Measurements from ENCODE around the gene NAA80.
A peak's percentile ranks its signal among the peaks of the same experiment; 100 is the strongest.

NAA80 gene, protein sequence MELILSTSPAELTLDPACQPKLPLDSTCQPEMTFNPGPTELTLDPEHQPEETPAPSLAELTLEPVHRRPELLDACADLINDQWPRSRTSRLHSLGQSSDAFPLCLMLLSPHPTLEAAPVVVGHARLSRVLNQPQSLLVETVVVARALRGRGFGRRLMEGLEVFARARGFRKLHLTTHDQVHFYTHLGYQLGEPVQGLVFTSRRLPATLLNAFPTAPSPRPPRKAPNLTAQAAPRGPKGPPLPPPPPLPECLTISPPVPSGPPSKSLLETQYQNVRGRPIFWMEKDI

DNA sequence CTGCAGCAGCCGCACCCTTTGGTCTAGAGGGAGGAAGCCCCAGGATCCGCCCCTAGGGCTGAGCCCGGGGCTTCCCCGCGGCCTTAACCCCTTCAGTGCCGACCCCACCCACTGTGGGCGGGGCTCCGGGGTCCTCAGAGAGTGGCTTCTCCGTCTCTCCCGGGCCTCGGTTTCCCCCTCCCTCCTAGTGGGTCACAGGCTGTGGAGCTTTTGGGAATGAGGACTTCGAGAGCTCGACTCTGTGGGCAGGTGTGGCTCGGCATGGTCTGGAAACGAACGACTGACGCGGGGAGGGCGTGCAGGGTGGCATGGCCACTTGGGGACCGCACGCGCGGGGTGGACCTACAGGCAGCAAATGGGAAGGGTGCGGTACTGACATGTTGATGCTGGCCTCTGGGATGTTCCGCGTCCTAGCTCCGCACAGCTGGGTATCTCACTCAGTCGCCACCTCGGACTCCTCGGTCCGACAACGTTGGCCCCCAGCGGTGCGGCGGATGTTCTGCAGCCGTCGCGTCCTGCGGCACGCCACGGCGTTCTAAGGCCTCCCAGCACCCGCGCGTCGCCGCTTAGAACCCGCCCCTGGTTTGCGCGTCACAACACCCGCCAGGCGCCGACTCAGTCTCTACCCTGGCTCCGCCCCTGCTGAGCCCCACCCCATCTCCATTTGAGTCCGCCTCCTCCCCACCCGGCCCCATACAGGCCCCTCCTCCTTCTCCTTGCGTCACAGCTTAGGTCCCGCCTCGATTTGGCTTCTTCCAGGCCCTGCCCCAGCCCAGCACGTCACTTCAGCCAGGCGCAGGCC lies at the start of gene NAA80, which contains the start of gene HYAL3:
NAA80 (minus strand) TSS at position 570 of the 802 bp plus-strand sequence. CDS start 1,942 bp downstream, outside the sequence.
HYAL3 (minus strand) TSS at position 570 of the 802 bp plus-strand sequence. CDS start 3,803 bp downstream, outside the sequence.
- DNase-seq: peak; percentile 92

GRCh38 chr3:50347187-50347813 lies 48.1 kb upstream of the NAA80 start:
- DNase-seq: peak; percentile 50

- DNase-seq: no peak
Measured at GRCh38 chr3:50345586-50346234, 46.5 kb upstream of the NAA80 start, which contains the start of gene ZMYND10. ZMYND10 (minus strand) TSS chr3:50345732; CDS start chr3:50345579, 153 bp downstream.

- DNase-seq: no peak
Measured at GRCh38 chr3:50345008-50345407, 45.8 kb upstream of the NAA80 start.

DNA sequence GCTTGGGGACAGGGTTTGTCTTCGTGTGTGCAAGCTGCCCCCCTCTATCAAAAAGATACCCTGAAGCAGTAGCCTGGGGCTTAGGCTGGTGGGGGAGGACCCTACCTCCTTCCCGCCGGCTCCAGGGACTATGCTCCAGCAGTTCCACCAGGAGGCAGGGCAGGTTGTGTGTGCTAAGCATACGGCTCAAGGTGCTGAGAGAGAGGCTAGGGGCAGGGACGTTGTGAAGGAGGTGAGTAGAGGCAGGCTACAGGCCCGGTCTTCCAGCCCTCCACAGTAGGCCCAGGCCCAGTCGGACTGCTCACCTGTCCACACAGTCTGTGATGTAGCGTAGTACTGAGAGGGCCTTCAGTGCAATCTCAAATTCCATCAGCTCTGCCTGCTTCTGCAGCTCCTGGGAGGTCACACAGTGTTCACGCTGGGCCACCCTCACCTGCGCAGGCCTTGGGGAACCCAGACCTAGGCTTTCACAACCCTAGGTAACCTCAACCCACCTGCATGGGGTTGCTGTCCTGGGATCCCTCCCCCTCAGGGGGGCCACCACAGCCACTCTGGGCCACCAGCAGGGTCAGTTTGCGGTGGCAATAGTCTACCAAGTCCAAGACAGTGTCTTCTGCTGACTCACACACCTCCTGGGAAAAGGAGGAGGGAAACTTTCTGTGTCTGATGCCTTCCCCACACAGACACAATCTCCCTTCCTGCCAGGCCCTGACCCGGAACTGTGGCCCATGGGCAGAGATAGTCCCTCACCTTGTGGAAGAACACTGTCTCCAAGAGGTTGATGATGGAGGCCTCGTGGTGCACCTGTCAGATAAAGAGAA lies 43.8 kb upstream of the NAA80 start:
- DNase-seq: no peak

- no peak for DNase-seq
Measured at GRCh38 chr3:50341996-50342650, 42.9 kb upstream of the NAA80 start.

DNA sequence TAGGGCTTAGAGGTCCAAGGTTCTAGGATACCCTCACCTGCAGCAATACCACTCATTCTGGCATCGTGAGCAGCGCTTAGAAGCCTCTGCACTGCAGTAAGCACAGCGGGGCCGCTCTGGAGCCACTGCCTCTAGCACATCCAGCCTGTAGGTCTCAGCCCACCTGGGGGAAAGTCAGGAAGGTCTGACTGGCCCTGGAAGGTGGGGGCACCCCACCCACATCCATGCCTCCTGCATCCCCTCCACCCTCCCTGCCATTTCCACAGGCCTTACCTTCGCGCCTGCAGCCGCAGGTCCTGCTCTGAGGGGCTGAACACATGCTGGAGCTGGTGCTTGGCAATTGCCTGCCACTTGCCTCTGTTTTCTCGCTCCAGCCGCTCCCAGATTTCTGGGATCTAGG lies 42.3 kb upstream of the NAA80 start:
- DNase-seq: no peak

DNA sequence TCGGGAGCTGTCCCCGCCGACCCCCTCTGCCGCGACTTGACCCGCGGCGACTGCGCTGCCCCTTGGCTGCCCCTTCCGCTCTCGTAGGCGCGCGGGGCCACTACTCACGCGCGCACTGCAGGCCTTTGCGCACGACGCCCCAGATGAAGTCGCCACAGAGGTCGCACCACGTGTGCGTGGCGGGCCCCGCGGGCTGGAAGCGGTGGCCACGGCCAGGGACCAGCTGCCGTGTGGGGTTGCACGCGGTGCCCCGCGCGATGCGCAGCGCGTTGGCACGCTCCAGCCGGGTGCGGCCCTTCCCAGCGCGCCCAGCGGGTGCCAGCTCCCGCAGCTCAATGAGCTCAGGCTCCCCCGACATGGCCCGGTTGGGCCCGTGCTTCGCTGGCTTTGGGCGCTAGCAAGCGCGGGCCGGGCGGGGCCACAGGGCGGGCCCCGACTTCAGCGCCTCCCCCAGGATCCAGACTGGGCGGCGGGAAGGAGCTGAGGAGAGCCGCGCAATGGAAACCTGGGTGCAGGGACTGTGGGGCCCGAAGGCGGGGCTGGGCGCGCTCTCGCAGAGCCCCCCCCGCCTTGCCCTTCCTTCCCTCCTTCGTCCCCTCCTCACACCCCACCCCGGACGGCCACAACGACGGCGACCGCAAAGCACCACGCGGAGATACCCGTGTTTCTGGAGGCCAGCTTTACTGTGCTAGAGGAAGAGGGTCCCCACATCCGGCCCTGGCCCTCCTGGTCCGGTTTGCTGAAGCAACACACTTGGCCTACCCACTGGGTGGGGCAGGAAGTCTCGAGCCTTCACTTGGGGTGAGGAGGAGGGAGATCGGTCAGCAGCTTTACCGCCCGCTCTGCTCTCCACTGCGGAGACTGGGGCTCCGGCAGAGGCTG lies 41.5 kb upstream of the NAA80 start, which contains the start of gene RASSF1:
RASSF1 (minus strand) TSS at position 389 of the 882 bp plus-strand sequence; CDS start at position 358, 31 bp downstream.
- DNase-seq: no peak

GRCh38 chr3:50340147-50340447 lies 40.9 kb upstream of the NAA80 start:
- no peak for DNase-seq

DNA sequence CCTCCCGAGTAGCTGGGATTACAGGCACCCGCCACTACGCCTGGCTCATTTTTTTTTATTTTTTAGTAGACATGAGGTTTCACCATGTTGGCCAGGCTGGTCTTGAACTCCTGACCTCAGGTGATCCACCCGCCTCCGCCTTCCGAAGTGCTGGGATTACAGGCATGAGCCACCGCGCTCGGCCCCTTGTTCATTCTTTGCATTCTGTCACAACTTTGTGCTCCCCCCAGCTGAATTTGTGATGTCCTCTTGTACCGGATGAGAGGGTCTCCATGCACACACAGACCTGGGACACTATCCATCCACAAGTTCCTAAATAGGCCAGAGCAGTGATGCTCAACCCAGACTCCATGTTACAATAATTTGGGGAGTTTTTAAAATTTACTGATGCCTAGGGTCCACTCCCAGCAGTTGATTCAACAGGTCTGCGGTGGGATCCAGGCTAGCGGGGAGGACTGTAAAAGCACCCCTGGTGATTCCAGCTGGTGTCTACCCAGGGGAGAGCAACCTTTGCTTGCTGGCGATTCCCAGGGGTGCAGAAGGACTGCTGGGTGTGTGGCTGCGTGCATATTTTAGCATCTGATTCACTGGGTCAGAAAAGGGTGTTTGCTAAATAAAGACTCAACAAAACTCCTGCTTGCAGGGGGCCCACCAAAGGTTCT lies 40.4 kb upstream of the NAA80 start:
- DNase-seq: no peak

GRCh38 chr3:50338965-50339364 lies 39.8 kb upstream of the NAA80 start:
- no peak for DNase-seq

- peak; percentile 92 for DNase-seq
Measured at GRCh38 chr3:50337175-50337861, 38.1 kb upstream of the NAA80 start.

DNA sequence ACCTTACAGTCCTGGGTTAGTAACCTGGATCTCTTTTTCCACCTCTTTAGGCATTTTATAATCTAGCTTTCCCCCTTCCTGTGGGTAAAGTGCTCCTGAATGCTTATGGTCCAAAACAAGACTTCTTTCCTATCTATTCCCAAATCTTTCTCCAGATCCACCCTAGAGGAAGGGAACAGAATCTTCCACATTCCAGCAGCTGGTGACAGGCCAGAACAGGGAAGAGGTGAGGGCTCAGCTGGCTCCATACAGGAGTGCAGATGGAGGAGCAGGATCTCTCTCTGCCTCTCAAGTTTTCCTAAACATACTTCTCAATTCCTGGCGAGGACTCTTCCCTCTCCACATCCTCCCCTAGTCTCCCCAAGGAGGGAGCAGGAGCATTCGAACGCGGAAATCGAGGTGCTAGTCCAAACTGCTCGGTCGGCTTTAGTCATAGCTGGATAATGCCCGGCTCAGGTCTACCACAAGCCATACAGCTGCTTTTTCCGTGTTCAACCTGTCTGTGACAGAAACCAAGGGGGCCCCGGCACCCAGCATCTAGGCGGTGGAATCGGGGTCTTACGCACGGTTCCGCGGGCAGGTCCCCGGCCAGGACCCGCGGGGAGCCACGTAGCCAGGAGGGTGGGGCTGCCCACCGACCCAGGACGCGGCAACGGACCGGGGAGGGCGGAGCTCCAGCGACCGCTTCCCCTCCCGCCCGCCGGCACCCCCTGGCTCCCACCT lies 37.4 kb upstream of the NAA80 start:
- DNase-seq: no peak

DNA sequence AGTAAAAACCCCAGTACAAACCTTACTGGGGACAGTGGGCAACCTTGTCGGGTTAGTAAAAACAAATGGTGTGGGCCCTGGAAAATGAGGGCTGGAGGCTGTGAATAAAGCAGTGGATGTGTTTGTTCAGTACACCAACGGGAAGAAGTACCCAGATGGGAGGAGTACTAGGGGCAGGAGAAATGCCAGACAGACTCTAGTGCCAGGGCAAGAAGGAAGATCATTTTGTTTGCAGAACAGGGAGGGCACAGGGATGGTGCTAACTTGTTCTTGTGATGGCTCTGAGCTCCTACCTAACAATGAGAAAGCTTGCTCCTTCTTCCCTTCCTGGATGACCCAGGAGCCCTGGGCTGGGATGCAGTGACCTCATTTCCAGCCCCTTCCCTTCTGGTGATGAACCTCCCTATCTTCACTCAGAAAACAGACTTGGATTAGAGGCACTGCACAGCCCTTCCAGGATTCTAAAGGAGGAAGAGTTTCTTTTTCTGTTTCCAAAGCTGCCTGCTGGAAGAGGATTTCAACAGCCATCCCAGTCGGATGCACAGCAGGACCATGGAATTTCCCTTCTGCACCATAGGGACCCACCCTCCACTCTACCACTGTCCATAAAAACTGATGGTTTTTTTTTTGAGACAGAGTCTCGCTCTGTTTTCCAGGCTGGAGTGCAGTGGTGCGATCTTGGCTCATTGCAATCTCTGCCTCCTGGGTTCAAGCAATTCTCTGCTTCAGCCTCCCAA lies 35.3 kb upstream of the NAA80 start:
- no peak for DNase-seq

- no peak for DNase-seq
Measured at GRCh38 chr3:50333744-50334328, 34.6 kb upstream of the NAA80 start.

GRCh38 chr3:50331364-50331907 lies 32.2 kb upstream of the NAA80 start:
- no peak for DNase-seq

GRCh38 chr3:50330330-50330729 lies 31.1 kb upstream of the NAA80 start:
- DNase-seq: no peak

Measured in NCI-H2029 (cell line).